GM06990 (cell line): ENCODE results near the gene LENG9.

ENCODE experiments used
- DNase-seq: peaks from one replicate; pipeline ENCODE4 v3.0.0-alpha.2; 2011; ENCODE audit not compliant: insufficient read length; ENCODE audit errors: extremely low read depth
- H3K27me3 ChIP-seq: replicated peaks from 2 replicates; pipeline ENCODE4 v1.6.0; 2011; ENCODE audit warnings: low read length; ENCODE audit not compliant: control insufficient read depth, insufficient read depth
- H3K36me3 ChIP-seq: 2 replicates; pipeline ENCODE4 v1.5.1; 2011; ENCODE audit warnings: low read length; ENCODE audit not compliant: control insufficient read depth, insufficient read depth
- H3K4me3 ChIP-seq: replicated peaks from 2 replicates; pipeline ENCODE4 v1.5.1; 2011; ENCODE audit warnings: low read depth, mild to moderate bottlenecking, control low read depth, low read length
- TF ChIP-seq, protein P1 (sequence below): IDR thresholded peaks from 2 replicates; pipeline ENCODE4 v1.5.1; 2011; ENCODE audit warnings: low read length, control low read depth, mild to moderate bottlenecking, inconsistent platforms; ENCODE audit not compliant: insufficient read depth, poor library complexity, severe bottlenecking

LENG9 gene

DNA sequence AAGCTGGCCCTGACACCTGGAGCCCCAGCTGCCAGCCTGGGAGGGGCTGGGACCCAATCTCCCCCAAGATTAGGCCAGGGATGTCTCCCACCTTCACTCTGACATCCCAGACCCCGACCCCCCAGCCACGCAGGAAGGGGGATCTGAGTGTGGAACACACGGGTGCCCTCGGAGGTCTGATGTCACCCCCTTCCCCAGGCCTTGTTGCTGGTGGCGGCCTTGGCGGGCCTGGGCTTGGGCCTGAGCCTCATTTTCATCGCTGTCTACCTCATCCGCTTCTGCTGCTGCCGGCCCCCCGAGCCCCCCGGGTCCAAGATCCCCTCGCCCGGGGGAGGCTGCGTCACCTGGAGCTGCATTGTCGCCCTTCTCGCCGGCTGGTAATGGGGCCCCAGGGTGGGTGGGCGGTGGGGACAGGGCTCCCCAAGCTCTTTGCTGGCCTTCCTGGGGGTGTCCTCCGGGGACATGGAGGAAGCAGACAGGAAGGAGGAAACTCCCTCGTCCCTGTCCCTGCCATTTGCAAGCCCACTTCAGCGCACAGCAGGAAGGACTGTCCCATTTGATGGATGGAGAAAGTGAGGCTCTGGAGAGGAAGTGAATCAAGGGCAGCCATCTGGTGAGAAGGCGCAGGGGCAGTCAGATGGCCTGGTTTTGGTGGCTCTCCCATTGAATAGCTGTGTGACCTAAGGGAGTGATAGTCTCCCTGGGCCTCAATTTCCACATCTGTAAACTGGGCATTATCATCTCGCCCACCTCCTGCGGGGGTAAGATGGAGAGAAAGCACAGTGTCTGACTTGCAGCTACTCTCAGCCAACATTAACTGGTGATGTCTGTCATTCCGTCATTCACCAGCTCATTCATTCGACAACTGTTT is 44.4 kb downstream of the LENG9 start:
- no peak for DNase-seq
- H3K27me3 ChIP-seq = no peaks in the 10 kb centered on the region; the same call in 1 of the 2 replicates
- no peaks in the 10 kb centered on the region for H3K36me3 ChIP-seq
- H3K4me3 ChIP-seq = no peak overlapping the region
- TF ChIP-seq, protein P1, sequence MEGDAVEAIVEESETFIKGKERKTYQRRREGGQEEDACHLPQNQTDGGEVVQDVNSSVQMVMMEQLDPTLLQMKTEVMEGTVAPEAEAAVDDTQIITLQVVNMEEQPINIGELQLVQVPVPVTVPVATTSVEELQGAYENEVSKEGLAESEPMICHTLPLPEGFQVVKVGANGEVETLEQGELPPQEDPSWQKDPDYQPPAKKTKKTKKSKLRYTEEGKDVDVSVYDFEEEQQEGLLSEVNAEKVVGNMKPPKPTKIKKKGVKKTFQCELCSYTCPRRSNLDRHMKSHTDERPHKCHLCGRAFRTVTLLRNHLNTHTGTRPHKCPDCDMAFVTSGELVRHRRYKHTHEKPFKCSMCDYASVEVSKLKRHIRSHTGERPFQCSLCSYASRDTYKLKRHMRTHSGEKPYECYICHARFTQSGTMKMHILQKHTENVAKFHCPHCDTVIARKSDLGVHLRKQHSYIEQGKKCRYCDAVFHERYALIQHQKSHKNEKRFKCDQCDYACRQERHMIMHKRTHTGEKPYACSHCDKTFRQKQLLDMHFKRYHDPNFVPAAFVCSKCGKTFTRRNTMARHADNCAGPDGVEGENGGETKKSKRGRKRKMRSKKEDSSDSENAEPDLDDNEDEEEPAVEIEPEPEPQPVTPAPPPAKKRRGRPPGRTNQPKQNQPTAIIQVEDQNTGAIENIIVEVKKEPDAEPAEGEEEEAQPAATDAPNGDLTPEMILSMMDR = no peak

DNA sequence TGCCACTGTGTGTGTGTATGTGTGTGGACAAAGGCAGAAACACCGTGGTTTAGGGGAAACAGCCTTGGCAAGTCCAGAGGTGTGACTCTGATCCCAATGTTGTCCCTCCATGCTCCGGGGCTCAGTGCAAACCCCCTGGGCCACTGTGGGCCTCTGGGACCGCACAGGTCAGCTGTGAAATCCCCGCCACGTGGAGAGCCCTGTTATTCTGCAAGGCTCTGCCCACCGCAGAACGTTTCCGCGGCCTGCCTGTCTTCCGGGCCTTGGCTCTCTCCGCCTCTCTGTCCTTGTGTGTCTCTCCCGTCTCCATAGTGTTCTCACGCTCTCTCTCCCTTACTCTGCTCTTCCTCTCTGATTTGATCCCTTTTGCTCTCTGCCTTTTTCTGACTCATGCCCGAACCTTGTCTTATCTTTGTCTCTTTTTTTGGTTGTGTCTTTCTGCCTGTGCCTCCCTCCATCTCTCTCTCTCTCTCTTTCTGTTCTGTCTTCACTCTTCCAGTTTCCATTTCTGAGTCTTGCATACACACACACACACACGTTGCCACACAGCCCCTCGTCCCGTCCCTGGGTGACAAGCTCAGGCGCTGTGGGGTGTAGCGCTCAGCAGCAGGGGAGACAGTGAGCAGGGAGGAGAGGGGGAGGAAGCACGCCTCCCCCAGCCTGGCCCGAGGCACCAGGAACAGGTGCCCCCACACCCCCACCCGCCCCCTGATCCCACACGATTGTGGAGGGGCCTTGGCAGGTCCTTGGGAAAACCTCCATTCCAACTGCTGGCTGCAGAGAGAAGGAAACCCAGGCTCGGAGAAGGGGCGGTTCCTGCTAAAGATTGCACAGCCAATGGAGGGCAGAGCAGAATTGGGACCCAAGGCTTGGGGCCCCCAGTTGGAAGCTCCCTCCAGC is 45.3 kb downstream of the LENG9 start:
- Histone ChIP-seq H3K36me3 (no peaks in the 10 kb centered on the region), H3K27me3 (no peaks in the 10 kb centered on the region), H3K4me3 (no peak overlapping the region)
- TF ChIP-seq, protein P1 = no peak
- DNase-seq = no peak

DNA sequence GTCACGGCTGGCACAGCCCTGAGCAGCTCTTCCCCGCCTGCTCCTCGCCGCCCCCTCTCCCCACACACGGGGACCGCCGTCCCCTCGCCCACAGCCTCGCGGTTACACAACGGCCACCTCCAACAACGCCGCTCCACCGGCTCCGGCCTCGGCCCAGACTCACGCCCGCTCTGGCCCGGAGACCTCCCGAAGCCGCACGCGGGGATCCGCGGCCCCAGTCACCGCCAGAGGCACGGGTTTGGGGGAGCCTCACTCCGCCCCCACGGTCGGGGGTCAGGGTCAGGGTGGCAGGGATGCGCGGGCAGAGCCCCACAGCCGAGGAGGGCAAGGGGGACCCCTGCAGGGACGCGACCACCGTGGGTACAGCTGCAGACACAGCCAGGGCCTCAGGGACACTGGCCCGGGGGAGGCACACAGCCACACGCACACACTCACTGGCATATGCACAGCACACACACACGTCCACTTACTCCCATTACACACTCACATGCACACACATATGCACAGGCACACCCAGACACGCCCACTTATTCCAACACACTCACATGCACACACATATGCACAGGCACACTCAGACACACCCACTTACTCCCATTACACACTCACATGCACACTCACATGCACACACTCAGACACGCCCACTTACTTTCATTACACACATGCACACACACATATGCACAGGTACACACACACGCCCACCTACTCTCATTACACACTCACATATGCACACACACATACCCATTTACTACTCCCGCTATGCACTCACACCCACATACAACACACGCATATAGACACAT is 46.7 kb downstream of the LENG9 start:
- no peaks in the 10 kb centered on the region for H3K27me3 ChIP-seq
- TF ChIP-seq, protein P1 = no peak
- no peak overlapping the region for H3K4me3 ChIP-seq
- DNase-seq = no peak
- no peaks in the 10 kb centered on the region for H3K36me3 ChIP-seq

DNA sequence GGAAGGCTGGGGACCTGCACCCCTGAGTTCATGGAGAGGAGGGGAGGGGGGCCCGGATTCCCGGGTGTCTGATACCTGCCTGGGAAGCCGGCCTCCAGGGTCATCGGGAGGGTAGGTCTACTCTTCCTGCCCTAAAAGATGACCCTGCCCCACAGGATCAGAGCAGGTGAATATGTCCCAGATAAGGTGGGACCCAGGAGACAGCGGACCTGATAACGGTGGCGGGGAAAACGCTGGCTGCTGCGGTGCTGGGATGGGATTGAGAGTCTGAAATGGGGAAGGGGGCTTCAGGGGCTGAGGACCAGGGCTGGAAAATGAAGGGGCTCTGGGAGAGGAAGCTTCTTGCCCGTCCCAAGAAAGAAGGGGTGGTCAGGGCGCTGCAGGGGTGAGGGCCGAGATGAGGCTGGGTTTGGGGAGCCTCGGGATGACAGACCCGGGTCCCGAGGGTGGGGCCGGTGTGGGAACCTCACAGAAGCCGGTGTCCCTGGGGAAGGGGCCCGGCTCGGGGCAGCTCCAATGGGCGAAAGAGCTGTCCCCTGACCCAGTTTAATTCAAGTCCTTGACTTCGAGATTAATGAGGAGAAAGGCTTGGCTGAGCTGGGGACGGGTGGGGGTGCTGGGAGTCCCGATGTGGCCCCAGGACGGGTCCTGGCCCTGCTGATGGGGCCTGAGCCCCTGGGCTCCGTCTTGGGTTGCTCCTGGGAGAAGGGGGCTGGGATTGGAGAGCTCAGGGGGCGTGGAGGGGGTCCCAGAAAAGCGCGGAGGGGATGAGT is 47.5 kb downstream of the LENG9 start:
- TF ChIP-seq, protein P1 = no peak
- Histone ChIP-seq H3K4me3 (no peak overlapping the region), H3K27me3 (no peaks in the 10 kb centered on the region), H3K36me3 (no peaks in the 10 kb centered on the region)
- no peak for DNase-seq
